Mammary microvascular endothelial cell (primary cell): ENCODE measurements around the gene IFI27. TPM values are rescaled to one million over a fixed set of nuclear protein-coding genes. Genes with fewer than 3 reads are reported as not detected.

Experiments
- total RNA-seq: library from RNA; depleted of rRNA; stranded (reverse); fragments of >200 nt; gene quantifications from 2 replicates; pipeline ENCODE4 v1.2.3, GENCODE V29; 2015

The IFI27 gene
- 2,890 and 3,107 TPM in 2 replicates for total RNA-seq

GRCh38 chr14:94110552-94111181 is at the start of gene IFI27:
Gene IFI27 (plus strand): TSS chr14:94110736.

GRCh38 chr14:94080621-94081385 is 29.7 kb upstream of the IFI27 start, which contains the start of the genes DDX24 and IFI27L1:
Gene DDX24 (minus strand): TSS chr14:94081202. CDS start chr14:94079742, 1,460 bp downstream.
Gene IFI27L1 (plus strand): TSS chr14:94081310. CDS start chr14:94096938, 15,628 bp downstream.

GRCh38 chr14:94129111-94129757 is 18.7 kb downstream of the IFI27 start, which contains the start of gene IFI27L2:
Gene IFI27L2 (minus strand): TSS chr14:94129604. CDS start chr14:94129564, 40 bp downstream.

Other genes with a start within 250 kb of the IFI27 start
- not detected in 2 replicates for gene FAM181A, start 183.4 kb upstream of the IFI27 start, total RNA-seq
- 0.10 TPM in 1 of 2 replicates, not detected in the other for gene ASB2, start 134.2 kb upstream of the IFI27 start, total RNA-seq
- not detected in 2 replicates for gene CCDC197, start 113.4 kb upstream of the IFI27 start, total RNA-seq
- 2.6 and 3.5 TPM in 2 replicates for gene OTUB2, start 84.4 kb upstream of the IFI27 start, total RNA-seq
- gene DDX24, start 29.5 kb upstream of the IFI27 start, total RNA-seq = 120 and 122 TPM in 2 replicates
- 12.1 and 24.4 TPM in 2 replicates for gene IFI27L1, start 29.4 kb upstream of the IFI27 start, total RNA-seq
- 44.7 and 63.9 TPM in 2 replicates for gene IFI27L2, start 18.9 kb downstream of the IFI27 start, total RNA-seq
- not detected in 2 replicates for gene PPP4R4, start 63.6 kb downstream of the IFI27 start, total RNA-seq
- not detected in 2 replicates for gene SERPINA10, start 182.5 kb downstream of the IFI27 start, total RNA-seq
- not detected in 2 replicates for gene SERPINA6, start 212.6 kb downstream of the IFI27 start, total RNA-seq